LHCN-M2 (cell line): Measurements from ENCODE around the gene PPP3R2. TPM values are rescaled to one million over a fixed set of nuclear protein-coding genes. Genes with fewer than 3 reads are reported as not detected.
"Not testable (repeated sequence)": the region's sequence is repeated elsewhere in the genome, so short reads cannot be mapped to it uniquely, and the experiment has no call there.

ENCODE experiments used
- DNase-seq: peaks from one replicate; pipeline ENCODE4 v3.0.0-alpha.2; 2012; ENCODE audit warnings: low read depth
- total RNA-seq: library from RNA; depleted of rRNA; stranded (reverse); fragments of >200 nt; gene quantifications from 2 replicates; pipeline ENCODE4 v1.2.3, GENCODE V29; 2014

Gene PPP3R2
- total RNA-seq, 1 experiment from 2014 or later: not detected

- DNase-seq: peak; percentile 10
Measured at GRCh38 chr9:101590074-101590473, 4.7 kb downstream of the PPP3R2 start.

GRCh38 chr9:101587332-101588043 is 7.3 kb downstream of the PPP3R2 start:
- DNase-seq: no peak

- no peak for DNase-seq
Measured at GRCh38 chr9:101586651-101587050, 8.1 kb downstream of the PPP3R2 start.

- no peak for DNase-seq
Measured at GRCh38 chr9:101585740-101586139, 9.0 kb downstream of the PPP3R2 start.

- peak; percentile 54 for DNase-seq
Measured at GRCh38 chr9:101582553-101582952, 12.2 kb downstream of the PPP3R2 start.

GRCh38 chr9:101579711-101580545 is 14.8 kb downstream of the PPP3R2 start:
- DNase-seq: no peak

GRCh38 chr9:101578378-101578777 is 16.4 kb downstream of the PPP3R2 start:
- DNase-seq: peak; percentile 21

- DNase-seq: no peak
Measured at GRCh38 chr9:101574731-101575333, 19.9 kb downstream of the PPP3R2 start.

- no peak for DNase-seq
Measured at GRCh38 chr9:101572316-101572715, 22.5 kb downstream of the PPP3R2 start.

- no peak for DNase-seq
Measured at GRCh38 chr9:101571114-101571513, 23.7 kb downstream of the PPP3R2 start.

GRCh38 chr9:101569741-101570501 is 24.8 kb downstream of the PPP3R2 start:
- DNase-seq: no peak

- DNase-seq: no peak
Measured at GRCh38 chr9:101567725-101568350, 26.9 kb downstream of the PPP3R2 start.

GRCh38 chr9:101566904-101567724 is 27.7 kb downstream of the PPP3R2 start:
- DNase-seq: peak; percentile 45

GRCh38 chr9:101564252-101564651 is 30.5 kb downstream of the PPP3R2 start:
- peak; percentile 30 for DNase-seq

- DNase-seq: peak; percentile 53
Measured at GRCh38 chr9:101562966-101563365, 31.8 kb downstream of the PPP3R2 start.

GRCh38 chr9:101561740-101562139 is 33.0 kb downstream of the PPP3R2 start:
- DNase-seq: no peak

GRCh38 chr9:101549472-101550098 is 45.2 kb downstream of the PPP3R2 start:
- not testable (repeated sequence) for DNase-seq

- no peak for DNase-seq
Measured at GRCh38 chr9:101543098-101543735, 51.6 kb downstream of the PPP3R2 start.
